ENCODE results near the gene PHEX.

The PHEX gene

GRCh38 chrX:22118161-22118830 lies 86.2 kb downstream of the PHEX start:
- H3K27me3 ChIP-seq (ENCODE audit: control insufficient read depth, insufficient read depth, low read length, poor library complexity, severe bottlenecking) = no peaks in the 10 kb centered on the region
- H3K4me3 ChIP-seq (ENCODE audit: insufficient read depth, low read depth, low read length) = no peak overlapping the region
- H3K4me1 ChIP-seq (ENCODE audit: control insufficient read depth, insufficient read depth, low read length) = no peaks in the 10 kb centered on the region
- no peaks in the 10 kb centered on the region for H3K9me3 ChIP-seq (ENCODE audit: control insufficient read depth, low read length)
- H3K36me3 ChIP-seq (ENCODE audit: control insufficient read depth, insufficient read depth, low read length) = no peaks in the 10 kb centered on the region
- H3K27ac ChIP-seq (ENCODE audit: insufficient read depth, low read depth, low read length, poor library complexity, severe bottlenecking) = no peak overlapping the region
- 61 to 88% methylated on average over 2 to 8 of the region's 10 CpGs for WGBS, 2 experiments

DNA sequence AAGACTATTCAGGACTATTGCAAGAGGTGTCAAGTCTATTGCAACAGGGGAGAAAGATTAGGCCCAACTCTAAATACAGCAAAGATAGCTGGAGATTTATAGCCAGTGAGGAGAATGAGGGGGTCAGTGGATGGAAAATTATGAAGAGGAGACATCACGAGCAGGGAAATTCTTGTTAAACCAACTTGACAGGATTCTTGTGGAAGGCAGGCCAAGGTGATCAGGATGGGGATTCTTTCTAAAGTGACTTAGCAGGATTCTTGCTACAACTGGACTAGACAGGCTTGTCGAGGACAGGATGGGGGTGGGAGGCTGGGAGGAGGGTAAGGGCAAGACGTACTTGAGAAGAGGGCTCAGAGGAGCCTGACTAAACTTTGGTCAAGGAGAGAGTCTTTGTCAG lies 89.0 kb downstream of the PHEX start:
- no peaks in the 10 kb centered on the region for H3K4me1 ChIP-seq (ENCODE audit: control insufficient read depth, insufficient read depth, low read length)
- WGBS, 2 experiments = 90 to 95% methylated on average over 2 to 3 of the region's 3 CpGs
- H3K36me3 ChIP-seq (ENCODE audit: control insufficient read depth, insufficient read depth, low read length) = no peaks in the 10 kb centered on the region
- no peak overlapping the region for H3K4me3 ChIP-seq (ENCODE audit: insufficient read depth, low read depth, low read length)
- no peaks in the 10 kb centered on the region for H3K27me3 ChIP-seq (ENCODE audit: control insufficient read depth, insufficient read depth, low read length, poor library complexity, severe bottlenecking)
- H3K9me3 ChIP-seq (ENCODE audit: control insufficient read depth, low read length) = no peaks in the 10 kb centered on the region
- H3K27ac ChIP-seq (ENCODE audit: insufficient read depth, low read depth, low read length, poor library complexity, severe bottlenecking) = no peak overlapping the region

DNA sequence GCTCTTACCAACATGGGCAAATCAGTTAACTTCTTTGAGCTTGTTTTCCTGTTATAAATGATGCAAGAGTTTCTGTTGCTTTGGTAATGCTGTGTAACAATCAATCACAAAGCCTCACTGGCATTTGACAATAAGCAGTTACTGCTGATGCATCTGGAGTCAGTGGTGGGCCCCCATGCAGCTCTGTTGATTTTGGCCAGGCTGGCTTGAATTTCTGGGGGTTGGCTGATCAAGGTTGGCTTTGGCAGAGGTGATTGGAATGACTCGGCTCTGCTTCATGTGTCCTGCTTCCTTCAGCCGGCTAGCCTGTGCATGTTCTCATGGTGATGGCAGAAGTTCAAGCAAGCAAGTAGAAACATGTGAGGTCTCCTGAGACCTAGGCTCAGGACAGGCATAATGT lies 90.4 kb downstream of the PHEX start:
- no peak overlapping the region for H3K4me3 ChIP-seq (ENCODE audit: insufficient read depth, low read depth, low read length)
- no peak overlapping the region for H3K27ac ChIP-seq (ENCODE audit: insufficient read depth, low read depth, low read length, poor library complexity, severe bottlenecking)
- no peaks in the 10 kb centered on the region for H3K27me3 ChIP-seq (ENCODE audit: control insufficient read depth, insufficient read depth, low read length, poor library complexity, severe bottlenecking)
- H3K36me3 ChIP-seq (ENCODE audit: control insufficient read depth, insufficient read depth, low read length) = no peaks in the 10 kb centered on the region
- 88 to 89% methylated on average over 2 of the region's 2 CpGs for WGBS, 2 experiments
- no peaks in the 10 kb centered on the region for H3K9me3 ChIP-seq (ENCODE audit: control insufficient read depth, low read length)
- no peaks in the 10 kb centered on the region for H3K4me1 ChIP-seq (ENCODE audit: control insufficient read depth, insufficient read depth, low read length)

DNA sequence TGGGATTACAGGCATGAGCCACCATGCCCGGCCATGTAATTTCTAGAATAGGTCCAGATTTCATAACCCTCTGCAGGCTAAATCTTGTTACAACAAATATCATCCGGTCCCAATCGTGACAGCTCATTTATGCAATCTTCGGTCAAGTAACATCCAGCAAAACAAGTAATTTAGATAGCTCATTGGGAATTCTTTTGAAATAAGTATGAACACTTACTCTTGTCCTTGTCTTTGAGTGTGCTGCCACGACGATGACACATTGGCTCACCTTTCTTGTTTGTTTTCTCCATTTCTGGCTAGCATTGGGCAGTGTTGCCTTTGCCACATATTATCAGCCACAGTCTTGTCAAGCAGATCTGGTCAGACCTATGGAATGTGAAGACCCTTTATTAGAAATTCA lies 92.0 kb downstream of the PHEX start:
- no peaks in the 10 kb centered on the region for H3K36me3 ChIP-seq (ENCODE audit: control insufficient read depth, insufficient read depth, low read length)
- 97 to 98% methylated on average over 6 of the region's 6 CpGs for WGBS, 2 experiments
- H3K27me3 ChIP-seq (ENCODE audit: control insufficient read depth, insufficient read depth, low read length, poor library complexity, severe bottlenecking) = no peaks in the 10 kb centered on the region
- H3K27ac ChIP-seq (ENCODE audit: insufficient read depth, low read depth, low read length, poor library complexity, severe bottlenecking) = no peak overlapping the region
- no peaks in the 10 kb centered on the region for H3K9me3 ChIP-seq (ENCODE audit: control insufficient read depth, low read length)
- no peak overlapping the region for H3K4me3 ChIP-seq (ENCODE audit: insufficient read depth, low read depth, low read length)
- no peaks in the 10 kb centered on the region for H3K4me1 ChIP-seq (ENCODE audit: control insufficient read depth, insufficient read depth, low read length)

- Histone ChIP-seq H3K36me3 (ENCODE audit: control insufficient read depth, insufficient read depth, low read length) (no peaks in the 10 kb centered on the region), H3K4me1 (ENCODE audit: control insufficient read depth, insufficient read depth, low read length) (no peaks in the 10 kb centered on the region), H3K4me3 (ENCODE audit: insufficient read depth, low read depth, low read length) (no peak overlapping the region), H3K9me3 (ENCODE audit: control insufficient read depth, low read length) (no peaks in the 10 kb centered on the region), H3K27ac (ENCODE audit: insufficient read depth, low read depth, low read length, poor library complexity, severe bottlenecking) (no peak overlapping the region), H3K27me3 (ENCODE audit: control insufficient read depth, insufficient read depth, low read length, poor library complexity, severe bottlenecking) (no peaks in the 10 kb centered on the region)
- WGBS, 2 experiments = 90 to 100% methylated on average over 1 of the region's 1 CpG
Observed at GRCh38 chrX:22125481-22125880, 93.4 kb downstream of the PHEX start.

DNA sequence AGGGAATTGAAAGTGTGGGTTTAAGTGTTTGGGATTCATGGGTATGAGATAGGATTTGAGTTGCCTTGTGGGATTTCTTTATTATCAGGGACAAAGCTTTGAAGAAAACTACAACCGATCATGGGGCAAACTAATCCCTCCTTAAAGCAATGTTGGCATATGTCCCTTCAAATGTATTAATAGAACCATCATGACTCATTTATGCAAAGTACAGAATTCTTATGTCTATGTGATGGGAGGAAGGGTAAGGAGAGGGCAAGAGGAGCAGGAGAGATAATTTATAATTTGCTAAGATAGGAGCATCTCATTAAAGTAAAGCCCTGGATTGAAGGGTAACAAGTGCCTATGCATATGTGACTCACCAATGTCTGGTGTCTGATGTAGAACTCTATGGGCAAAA lies 94.2 kb downstream of the PHEX start:
- Histone ChIP-seq H3K27ac (ENCODE audit: insufficient read depth, low read depth, low read length, poor library complexity, severe bottlenecking) (no peak overlapping the region), H3K9me3 (ENCODE audit: control insufficient read depth, low read length) (no peaks in the 10 kb centered on the region), H3K36me3 (ENCODE audit: control insufficient read depth, insufficient read depth, low read length) (no peaks in the 10 kb centered on the region), H3K4me3 (ENCODE audit: insufficient read depth, low read depth, low read length) (no peak overlapping the region), H3K4me1 (ENCODE audit: control insufficient read depth, insufficient read depth, low read length) (no peaks in the 10 kb centered on the region), H3K27me3 (ENCODE audit: control insufficient read depth, insufficient read depth, low read length, poor library complexity, severe bottlenecking) (no peaks in the 10 kb centered on the region)
- no CpG with 5 or more reads among the region's 1 CpG for whole genome bisulfite sequencing, 2 experiments

GRCh38 chrX:22128961-22129360 lies 96.8 kb downstream of the PHEX start:
- 96 to 100% methylated on average over 2 to 4 of the region's 4 CpGs for WGBS, 2 experiments
- no peak overlapping the region for H3K27ac ChIP-seq (ENCODE audit: insufficient read depth, low read depth, low read length, poor library complexity, severe bottlenecking)
- H3K4me1 ChIP-seq (ENCODE audit: control insufficient read depth, insufficient read depth, low read length) = no peaks in the 10 kb centered on the region
- H3K4me3 ChIP-seq (ENCODE audit: insufficient read depth, low read depth, low read length) = no peak overlapping the region
- H3K9me3 ChIP-seq (ENCODE audit: control insufficient read depth, low read length) = no peaks in the 10 kb centered on the region
- H3K27me3 ChIP-seq (ENCODE audit: control insufficient read depth, insufficient read depth, low read length, poor library complexity, severe bottlenecking) = no peaks in the 10 kb centered on the region
- no peaks in the 10 kb centered on the region for H3K36me3 ChIP-seq (ENCODE audit: control insufficient read depth, insufficient read depth, low read length)

GRCh38 chrX:22134681-22135080 lies 102.6 kb downstream of the PHEX start:
- no peaks in the 10 kb centered on the region for H3K36me3 ChIP-seq (ENCODE audit: control insufficient read depth, insufficient read depth, low read length)
- no peak overlapping the region for H3K27ac ChIP-seq (ENCODE audit: insufficient read depth, low read depth, low read length, poor library complexity, severe bottlenecking)
- no peaks in the 10 kb centered on the region for H3K9me3 ChIP-seq (ENCODE audit: control insufficient read depth, low read length)
- H3K4me1 ChIP-seq (ENCODE audit: control insufficient read depth, insufficient read depth, low read length) = peaks cover 4% of the 10 kb centered on the region
- WGBS, 2 experiments = 73 to 78% methylated on average over 4 of the region's 4 CpGs
- no peaks in the 10 kb centered on the region for H3K27me3 ChIP-seq (ENCODE audit: control insufficient read depth, insufficient read depth, low read length, poor library complexity, severe bottlenecking)
- H3K4me3 ChIP-seq (ENCODE audit: insufficient read depth, low read depth, low read length) = no peak overlapping the region

- Histone ChIP-seq H3K27me3 (ENCODE audit: control insufficient read depth, insufficient read depth, low read length, poor library complexity, severe bottlenecking) (no peaks in the 10 kb centered on the region), H3K27ac (ENCODE audit: insufficient read depth, low read depth, low read length, poor library complexity, severe bottlenecking) (no peak overlapping the region), H3K4me3 (ENCODE audit: insufficient read depth, low read depth, low read length) (no peak overlapping the region), H3K9me3 (ENCODE audit: control insufficient read depth, low read length) (no peaks in the 10 kb centered on the region), H3K4me1 (ENCODE audit: control insufficient read depth, insufficient read depth, low read length) (peaks cover 4% of the 10 kb centered on the region), H3K36me3 (ENCODE audit: control insufficient read depth, insufficient read depth, low read length) (no peaks in the 10 kb centered on the region)
- WGBS, 2 experiments = 88 to 89% methylated on average over 4 of the region's 4 CpGs
Observed at GRCh38 chrX:22135171-22135711, 103.1 kb downstream of the PHEX start.

GRCh38 chrX:22135994-22136684 lies 104.0 kb downstream of the PHEX start:
- H3K27ac ChIP-seq (ENCODE audit: insufficient read depth, low read depth, low read length, poor library complexity, severe bottlenecking) = no peak overlapping the region
- WGBS, 2 experiments = 30 to 31% methylated on average over 11 of the region's 11 CpGs
- H3K4me3 ChIP-seq (ENCODE audit: insufficient read depth, low read depth, low read length) = no peak overlapping the region
- H3K27me3 ChIP-seq (ENCODE audit: control insufficient read depth, insufficient read depth, low read length, poor library complexity, severe bottlenecking) = no peaks in the 10 kb centered on the region
- H3K36me3 ChIP-seq (ENCODE audit: control insufficient read depth, insufficient read depth, low read length) = no peaks in the 10 kb centered on the region
- H3K9me3 ChIP-seq (ENCODE audit: control insufficient read depth, low read length) = no peaks in the 10 kb centered on the region
- H3K4me1 ChIP-seq (ENCODE audit: control insufficient read depth, insufficient read depth, low read length) = peaks cover 4% of the 10 kb centered on the region
